LNCAP (cell line): ENCODE measurements around the gene MTCL1.

ENCODE experiments used
- CTCF ChIP-seq: fragments of 450-650 bp; IDR thresholded peaks from 2 replicates; pipeline ENCODE4 v1.5.1; 2017; ENCODE audit warnings: mild to moderate bottlenecking

Gene MTCL1

GRCh38 chr18:8841781-8842485 lies 136.6 kb downstream of the MTCL1 start:
- no peak for TF ChIP-seq CTCF

- TF ChIP-seq CTCF = no peak
These were observed 137.2 kb downstream of the MTCL1 start for GRCh38 chr18:8842506-8842905.

GRCh38 chr18:8843005-8843404 lies 137.6 kb downstream of the MTCL1 start:
- TF ChIP-seq CTCF = no peak

GRCh38 chr18:8844721-8845148 lies 139.4 kb downstream of the MTCL1 start:
- TF ChIP-seq CTCF = no peak

GRCh38 chr18:8845506-8845905 lies 140.2 kb downstream of the MTCL1 start:
- TF ChIP-seq CTCF = no peak

- no peak for TF ChIP-seq CTCF
These were observed 141.9 kb downstream of the MTCL1 start for GRCh38 chr18:8847066-8847755.

GRCh38 chr18:8847900-8848299 lies 142.5 kb downstream of the MTCL1 start:
- TF ChIP-seq CTCF = no peak
